HG02678 (cell line): ENCODE data around the gene MUCL3.
"Not testable (repeated sequence)": the region's sequence is repeated elsewhere in the genome, so short reads cannot be mapped to it uniquely, and the experiment has no call there.

Experiments
- ATAC-seq: cut with Tn5 transposase; IDR thresholded peaks from one replicate; pipeline ENCODE4 v1.9.1; 2021; ENCODE audit warnings: mild to moderate bottlenecking, moderate library complexity; ENCODE audit not compliant: unreplicated experiment

The MUCL3 gene

DNA sequence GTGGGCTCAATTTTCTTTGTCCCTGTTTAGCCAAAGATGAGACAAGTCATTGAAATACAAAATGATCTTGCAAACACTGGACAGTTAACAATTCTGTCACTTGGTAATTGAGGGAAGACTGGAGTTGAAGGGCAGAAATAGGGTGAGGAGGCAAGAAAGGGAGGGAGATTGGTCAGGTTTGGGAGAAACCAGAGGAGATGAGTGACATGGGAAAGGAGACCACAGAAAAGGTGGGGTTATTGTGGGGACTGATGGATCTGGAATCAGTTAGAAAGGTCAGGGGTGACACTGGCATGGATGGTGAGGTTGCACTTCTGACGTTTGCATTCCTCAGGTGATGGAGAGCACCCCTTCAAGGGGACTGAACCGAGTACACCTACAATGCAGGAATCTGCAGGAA, 32.1 kb upstream of the MUCL3 start:
- ATAC-seq = no peak

DNA sequence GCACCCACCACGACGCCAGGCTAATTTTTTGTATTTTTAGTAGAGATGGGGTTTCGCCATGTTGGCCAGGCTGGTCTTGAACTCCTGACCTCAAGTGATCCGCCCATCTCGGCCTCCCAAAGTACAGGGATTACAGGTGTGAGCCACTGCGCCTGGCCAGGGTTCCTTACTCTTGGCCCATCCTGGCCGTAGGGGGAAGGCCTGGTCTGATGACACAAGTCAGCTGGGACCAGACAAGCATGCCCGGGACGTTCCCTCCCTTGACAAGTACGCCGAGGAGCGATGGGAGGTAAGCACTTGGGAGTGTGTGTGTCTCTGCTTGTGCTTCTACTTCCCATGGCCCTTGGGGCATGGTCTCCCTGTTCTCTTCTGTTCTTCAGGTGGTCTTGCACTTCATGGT, 30.3 kb upstream of the MUCL3 start:
- not testable (repeated sequence) for ATAC-seq

DNA sequence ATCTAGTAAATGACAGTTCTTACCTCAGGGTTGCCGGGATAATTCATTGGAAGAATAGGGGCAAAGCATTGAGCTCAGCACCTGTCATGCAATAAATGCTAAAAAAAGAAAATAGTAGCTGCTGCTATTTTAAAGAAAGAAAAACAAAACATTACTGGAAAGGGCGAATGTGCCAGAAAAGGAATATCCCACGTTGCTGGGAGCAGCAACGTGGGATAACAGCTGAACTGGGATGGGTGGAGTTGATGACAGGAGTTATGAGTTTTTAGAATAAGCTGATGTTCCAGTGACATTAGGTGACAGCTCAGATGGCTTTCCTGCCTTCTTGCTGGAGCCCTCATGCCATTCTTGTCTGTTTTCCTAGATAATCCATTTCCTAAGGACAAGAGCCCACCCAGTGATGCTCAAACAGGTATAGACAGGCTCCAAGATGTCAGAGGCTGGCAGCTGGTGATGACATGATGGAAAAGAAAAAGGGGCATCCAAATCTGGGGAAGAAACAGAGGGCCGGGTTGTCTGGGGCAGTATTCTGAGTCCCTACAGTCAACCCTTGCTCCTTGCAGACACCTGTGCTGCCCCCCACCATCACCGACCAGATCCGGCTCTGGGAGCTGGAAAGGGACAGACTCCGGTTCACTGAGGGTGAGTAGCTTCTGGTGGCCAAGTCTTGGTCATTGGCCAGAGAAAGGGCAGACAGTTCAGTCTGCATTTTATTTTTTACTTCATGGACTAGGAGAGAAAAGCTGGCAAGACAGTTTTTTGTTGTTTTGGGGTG, 27.8 kb upstream of the MUCL3 start:
- ATAC-seq = no peak

DNA sequence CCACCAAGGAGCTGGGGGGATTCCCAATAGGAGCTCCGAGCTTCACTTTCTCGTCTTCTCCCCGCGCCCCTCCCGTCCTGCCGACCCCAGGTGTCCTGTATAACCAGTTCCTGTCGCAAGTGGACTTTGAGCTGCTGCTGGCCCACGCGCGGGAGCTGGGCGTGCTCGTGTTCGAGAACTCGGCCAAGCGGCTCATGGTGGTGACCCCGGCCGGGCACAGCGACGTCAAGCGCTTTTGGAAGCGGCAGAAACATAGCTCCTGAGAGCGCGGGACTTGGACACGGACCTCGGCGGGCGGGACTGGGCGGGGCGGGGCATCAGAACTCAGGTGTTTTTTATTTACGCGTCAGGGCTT, 27.1 kb upstream of the MUCL3 start:
- no peak for ATAC-seq

DNA sequence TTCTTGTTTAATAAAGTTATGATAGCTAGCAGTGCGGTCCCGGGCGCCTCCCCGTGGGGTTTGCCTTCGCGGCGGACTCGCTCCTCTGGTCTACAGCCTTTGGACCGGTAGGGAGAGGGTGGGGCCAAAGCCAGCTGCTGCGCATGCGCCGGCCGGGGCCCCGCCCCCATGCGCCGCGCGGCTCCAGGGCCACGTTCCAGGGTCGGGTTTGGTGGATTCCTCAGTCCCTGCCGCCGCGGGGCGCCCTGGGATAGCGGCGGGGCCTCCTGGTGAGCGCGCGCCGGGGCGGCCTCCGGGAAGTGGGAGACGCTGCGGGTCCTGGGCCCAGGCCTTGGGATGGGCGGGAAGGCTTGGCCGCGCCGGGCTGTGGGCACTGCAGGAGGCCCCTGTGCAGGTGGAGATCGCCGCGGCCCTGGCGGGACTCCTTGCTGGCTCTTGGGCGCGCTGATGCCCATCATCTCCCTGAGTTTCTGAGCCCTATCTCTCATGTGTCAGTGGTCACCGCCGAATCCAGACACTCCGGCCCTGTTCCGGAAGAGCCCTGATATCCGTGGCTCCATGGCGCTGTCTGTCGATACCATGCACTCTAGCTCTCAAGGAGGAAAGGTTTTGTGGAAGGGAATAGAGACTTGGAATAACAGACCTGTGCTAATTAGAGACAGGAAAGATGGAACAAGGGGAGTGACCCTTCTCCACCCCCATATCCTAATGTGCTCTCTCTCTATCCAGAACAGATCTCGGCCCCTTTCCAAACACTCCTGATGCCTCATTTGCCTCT, 26.5 kb upstream of the MUCL3 start, which contains the start of gene VARS2:
Gene VARS2, plus strand, starts transcription at position 163 of the 778 bp plus-strand sequence. Its CDS starts 599 bp downstream, at position 762.
- ATAC-seq = peak; percentile 91

DNA sequence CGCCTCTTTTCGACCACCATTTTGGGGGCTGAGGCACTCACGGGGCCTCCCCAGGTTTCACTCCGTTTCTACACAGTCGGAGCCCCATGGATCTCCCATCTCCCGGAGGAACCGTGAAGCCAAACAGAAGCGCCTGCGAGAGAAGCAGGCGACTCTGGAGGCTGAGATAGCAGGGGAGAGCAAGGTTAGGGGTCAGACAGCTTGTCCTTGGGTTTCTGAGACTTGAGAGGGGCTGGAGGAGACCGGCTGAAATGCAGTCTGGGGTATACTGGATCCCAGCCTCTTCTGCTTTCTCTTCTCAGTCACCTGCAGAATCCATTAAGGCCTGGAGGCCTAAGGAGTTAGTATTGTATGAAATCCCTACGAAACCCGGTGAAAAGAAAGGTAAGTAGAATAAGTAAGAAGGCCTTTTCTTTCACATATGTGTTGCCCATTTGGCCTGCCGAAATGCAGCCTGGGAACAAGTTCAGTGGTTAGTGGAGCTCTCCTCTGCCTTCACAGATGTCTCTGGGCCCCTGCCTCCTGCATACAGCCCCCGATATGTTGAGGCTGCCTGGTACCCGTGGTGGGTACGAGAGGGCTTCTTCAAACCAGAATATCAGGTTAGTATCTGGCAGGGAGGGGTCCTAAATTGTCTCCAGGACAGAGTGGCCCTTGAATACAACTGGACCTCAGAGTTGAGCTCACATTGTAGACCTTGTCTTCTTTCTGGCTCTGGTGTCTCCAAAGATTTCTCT, 25.8 kb upstream of the MUCL3 start:
- ATAC-seq = no peak

DNA sequence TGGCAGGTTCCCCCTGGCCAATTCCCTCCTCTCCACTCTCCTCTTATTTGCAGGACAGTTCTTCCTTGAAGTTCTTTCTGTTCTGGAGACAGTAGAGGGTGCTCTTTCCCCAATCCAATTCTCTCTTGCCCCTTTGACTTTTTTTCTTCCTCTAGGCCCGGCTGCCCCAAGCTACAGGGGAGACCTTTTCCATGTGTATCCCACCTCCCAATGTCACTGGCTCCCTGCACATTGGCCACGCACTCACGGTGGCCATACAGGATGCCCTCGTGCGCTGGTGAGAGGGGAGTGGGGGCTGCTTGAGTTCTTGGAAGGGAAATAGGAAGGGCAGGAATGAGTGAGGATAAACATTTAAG, 25.2 kb upstream of the MUCL3 start:
- no peak for ATAC-seq

DNA sequence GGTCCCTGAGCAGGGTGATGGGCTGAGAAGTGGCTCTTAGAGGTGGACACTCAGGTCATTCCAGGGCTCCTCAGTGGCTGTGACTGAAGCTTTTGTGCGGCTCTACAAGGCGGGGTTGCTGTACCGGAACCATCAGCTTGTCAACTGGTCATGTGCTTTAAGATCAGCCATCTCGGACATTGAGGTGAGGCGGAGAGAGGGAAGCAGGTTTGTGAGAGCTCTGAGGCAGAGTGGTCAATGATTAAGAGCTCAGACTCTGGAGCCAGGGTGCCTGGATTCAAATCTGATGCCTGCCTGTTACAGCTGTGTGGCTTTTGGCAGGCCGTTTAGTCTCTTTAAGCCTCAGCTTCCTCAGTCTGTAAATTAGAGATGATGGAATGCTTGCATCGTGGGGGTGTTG, 23.7 kb upstream of the MUCL3 start:
- ATAC-seq = no peak

DNA sequence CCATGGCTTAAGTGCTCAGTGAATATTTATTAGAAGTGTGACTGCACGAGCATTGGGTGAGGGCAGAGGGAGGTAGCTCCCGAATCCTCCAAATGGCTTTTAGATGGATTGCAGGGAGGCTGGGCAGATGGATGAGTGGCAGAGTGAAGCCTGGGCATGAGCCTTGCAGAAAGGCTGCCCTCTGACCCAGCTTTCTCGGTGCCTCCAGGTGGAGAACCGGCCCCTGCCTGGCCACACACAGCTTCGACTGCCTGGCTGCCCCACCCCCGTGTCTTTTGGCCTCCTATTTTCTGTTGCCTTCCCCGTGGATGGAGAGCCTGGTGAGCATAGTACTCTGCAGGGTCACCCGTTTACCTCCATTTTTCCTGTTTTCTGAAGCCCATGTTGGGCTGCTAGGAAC, 23.3 kb upstream of the MUCL3 start:
- ATAC-seq = no peak

DNA sequence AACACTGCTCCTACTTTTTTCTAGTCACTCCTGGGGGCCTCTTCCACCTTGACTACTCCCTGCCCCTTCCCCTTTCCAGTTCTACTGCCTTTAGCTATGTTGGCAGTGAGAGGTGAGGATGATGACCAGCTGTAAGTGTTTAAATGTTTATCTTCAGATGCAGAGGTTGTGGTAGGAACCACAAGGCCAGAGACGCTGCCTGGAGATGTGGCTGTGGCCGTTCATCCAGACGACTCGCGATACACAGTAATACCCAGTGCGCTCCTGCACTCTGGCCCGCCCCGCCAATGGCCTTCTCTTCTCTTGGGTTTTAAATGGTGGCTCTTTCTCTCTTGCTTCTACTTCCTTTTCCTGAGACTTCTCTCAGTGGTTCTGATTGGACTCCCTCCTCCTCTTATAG, 22.1 kb upstream of the MUCL3 start:
- ATAC-seq = no peak

DNA sequence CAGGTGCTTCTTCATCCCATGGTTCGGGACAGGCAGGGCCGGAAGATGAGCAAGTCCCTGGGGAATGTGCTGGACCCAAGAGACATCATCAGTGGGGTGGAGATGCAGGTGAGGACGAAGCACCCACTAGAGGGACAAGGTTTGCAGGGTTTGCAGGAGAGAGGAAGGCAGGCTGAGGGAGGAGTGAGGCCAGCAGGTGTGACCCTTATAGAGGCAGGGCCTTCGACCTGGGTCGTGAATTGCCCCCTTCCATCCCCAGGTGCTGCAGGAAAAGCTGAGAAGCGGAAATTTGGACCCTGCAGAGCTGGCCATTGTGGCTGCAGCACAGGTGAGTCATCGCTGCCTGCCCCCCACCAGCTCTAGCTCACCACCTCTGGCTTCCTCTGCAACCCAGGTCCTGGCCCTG, 18.3 kb upstream of the MUCL3 start:
- ATAC-seq = no peak

DNA sequence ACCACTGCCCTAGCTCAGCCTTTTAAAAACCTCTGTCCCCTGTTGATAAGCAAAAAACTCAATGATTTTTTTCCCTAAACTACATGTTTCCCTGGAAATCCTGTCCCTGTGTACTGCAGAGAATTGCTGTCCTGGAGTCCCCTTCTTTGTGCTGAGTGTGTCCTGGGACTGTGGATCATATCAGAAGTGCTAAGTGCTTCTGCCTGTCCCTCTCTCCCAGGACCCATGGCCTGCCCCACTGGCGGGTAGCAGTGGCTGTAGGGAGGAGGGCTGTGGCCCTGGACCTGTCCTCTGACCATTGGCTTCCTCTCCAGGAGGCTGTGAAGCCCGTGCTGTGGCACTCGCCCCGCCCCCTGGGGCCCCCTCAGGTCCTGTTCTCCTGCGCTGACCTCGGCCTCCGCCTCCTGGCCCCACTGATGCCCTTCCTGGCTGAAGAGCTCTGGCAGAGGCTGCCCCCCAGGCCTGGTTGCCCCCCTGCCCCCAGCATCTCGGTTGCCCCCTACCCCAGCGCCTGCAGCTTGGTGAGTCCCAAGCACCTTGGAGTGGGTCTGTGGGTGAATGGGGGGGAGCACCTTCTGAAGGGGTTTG, 16.6 kb upstream of the MUCL3 start:
- ATAC-seq = not testable (repeated sequence)

DNA sequence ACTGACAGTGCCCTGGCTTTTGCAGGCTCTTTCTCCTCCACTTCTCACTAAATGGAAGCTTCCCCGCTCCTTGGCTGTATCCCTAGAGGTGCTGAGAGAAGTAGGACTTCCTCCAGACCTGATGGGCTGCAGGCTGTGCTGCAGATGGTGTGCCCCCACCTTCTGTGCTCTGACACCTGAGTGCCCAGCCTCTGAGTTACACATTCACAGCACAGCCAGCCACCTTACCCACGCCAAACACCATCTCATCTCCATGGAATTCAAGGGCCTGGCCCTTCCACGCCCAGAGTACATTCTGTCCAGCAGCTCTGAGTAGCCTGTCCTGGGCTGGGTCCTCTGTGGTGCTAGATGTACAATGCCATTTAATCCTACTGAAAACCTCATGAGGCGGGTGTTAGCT, 14.1 kb upstream of the MUCL3 start:
- no peak for ATAC-seq

DNA sequence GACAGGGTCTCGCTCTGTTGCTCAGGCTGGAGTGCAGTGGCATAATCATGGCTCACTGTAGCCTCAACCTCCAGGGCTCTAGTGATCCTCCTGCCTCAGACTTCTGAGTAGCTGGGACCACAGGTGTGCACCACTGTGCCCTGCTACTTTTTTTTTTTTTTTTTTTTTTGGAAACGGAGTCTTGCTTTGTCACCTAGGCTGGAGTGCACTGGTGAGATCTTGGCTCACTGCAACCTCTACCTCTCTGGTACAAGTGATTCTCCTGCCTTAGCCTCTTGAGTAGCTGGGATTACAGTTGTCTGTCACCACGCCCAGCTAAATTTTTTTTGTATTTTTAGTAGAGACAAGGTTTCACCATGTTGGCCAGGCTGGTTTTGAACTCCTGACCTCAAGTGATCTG, 13.7 kb upstream of the MUCL3 start:
- ATAC-seq = not testable (repeated sequence)

DNA sequence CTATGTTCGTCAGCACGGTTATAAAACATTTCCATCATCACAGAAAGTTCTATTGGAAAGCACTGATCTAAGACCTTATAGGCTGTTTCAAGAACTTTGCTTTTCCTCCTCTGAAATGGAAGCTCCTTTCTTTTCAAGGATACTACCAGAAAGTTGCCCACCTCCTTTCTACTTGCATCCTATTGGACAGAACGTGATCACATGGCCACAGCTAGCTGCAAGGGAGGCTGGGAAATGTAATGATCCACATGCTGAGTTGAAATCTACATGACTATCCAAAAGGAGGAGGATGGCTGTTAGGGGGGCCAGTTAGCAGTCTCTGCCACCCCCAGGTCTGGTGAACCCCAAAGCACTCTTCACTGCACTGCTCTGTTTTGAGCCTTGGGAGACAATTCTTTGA, 12.1 kb upstream of the MUCL3 start:
- ATAC-seq = no peak

DNA sequence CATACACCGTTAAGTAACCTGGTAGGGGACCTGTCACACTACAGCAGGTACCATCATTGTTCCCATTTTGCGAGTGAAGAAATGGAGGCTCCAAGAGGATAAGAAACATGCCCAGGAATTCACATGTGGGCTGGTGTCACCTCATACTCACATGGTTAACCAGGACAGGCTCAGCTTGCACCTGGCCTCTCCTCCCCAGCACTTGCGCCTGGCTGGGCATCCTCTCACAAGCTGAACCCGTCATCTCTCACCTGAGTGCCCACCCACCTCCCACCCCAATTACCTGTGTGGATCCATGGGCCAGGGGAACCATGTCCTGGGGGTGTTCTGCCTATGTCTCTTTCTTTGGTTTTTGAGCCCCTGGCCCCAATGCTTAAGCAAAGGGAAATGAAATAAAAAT, 10.3 kb upstream of the MUCL3 start:
- ATAC-seq = no peak

DNA sequence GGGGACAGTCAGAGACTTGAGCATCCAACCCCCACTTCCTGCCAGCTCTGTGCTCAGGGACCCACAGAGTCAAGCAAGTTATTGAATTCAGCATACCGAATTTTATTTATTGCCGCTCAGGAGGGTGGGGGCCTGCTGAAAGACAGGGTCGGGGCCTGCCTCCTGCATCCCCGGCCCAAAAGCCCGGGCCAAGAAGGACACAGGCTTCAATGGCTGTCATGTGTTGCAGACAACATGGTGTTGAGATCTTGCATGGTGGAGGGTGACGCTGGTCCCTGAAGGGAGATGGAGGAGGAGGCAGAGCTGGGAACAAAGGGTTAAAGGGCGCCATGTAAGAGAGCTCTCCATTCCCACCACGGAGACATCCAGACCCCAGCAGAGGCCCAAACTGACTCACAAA, 9.5 kb upstream of the MUCL3 start:
- no peak for ATAC-seq

DNA sequence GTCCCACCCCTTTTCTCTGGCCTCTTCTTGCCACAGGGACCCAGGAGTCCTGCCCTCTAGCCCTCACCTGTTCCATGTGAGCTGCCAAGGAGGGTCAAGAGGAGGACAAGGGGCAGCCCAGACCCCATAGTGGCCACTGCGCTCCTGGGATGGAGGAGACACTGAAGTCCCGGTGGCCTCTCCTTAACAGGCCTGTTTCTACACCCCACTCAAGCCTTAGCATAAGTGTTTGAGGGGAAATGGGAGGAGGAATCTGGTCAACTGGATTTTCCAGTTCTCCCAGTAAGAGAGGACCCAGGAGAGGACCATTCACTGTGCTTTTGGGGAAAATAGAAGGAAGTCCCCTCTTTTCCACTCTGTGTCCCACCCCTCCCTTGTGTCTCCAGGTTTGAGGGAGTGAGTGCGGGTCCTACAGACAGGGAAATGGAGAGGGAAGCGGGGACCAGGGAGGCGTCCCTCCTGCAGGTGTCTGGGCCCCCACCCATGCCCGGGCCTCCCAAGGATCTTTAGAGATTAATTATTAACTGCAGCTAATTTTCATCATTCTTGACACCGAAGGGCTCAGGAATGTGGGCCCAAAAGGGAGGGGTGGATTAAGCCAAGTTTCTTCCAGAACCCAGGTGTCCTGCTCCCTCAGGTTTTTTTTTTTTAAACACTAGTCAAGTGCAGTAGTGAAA, 8.7 kb upstream of the MUCL3 start, which contains the start of gene SFTA2:
Gene SFTA2, minus strand, starts transcription at position 202 of the 677 bp plus-strand sequence. Its CDS starts 74 bp downstream, at position 128.
- no peak for ATAC-seq

DNA sequence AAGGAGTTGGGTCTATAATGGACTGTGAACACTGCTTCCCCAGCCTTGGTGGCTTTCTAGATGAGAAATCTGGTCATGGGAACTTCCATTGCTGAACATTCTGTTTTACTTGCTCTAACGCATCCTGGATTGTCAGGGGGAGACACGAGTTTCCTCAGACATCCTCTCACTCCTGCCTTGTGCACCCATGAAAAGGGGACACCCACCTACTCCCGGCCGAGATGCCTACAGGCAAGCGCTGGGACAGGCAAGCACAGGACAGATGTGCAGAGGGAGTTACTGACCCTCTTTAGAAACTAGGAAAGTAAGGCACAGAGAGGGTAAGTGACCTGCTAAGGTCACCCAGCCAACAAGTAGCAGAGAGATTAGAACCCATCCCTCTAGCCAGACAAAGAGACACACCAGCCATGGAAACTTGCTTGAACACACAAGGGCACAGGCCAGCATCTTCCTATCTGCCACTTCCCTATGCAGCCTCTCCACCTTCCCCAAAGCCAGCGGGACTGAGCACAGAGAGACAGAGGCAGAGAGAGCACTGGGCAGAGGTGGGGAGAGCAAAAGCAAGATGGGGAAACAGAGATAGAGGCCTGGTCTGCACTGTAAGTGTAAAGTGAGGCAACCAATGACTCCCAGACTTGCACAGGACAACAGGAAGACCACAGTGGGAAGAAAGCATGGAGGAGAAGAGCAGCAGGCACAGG, 8.0 kb upstream of the MUCL3 start:
- no peak for ATAC-seq

DNA sequence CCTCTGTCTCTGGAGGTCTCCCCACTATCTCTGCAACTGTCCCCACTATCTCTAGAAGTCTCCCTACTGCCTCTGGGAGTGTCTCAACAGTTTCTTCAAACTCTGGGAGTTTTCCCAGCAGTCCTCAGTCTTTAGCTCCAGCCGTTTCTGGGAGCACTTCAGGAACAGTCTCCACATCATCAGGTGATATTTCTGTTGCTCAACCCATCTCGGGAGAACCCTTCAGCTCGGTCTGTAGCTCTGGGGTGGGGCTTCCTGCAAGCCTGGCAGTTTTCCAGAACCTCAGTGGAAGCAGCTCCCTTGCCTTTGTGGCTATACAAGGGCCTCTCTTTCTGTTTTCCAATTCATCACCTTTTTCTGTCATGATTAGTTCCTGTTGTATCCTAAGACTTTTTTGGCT, 5.8 kb upstream of the MUCL3 start:
- ATAC-seq = no peak
